NT2/D1 (cell line): ENCODE data around the gene LGALS7.
A peak's percentile ranks its signal among the peaks of the same experiment; 100 is the strongest.

Experiments
- DNase-seq: peaks from one replicate; pipeline ENCODE4 v3.0.0-alpha.2; 2011; ENCODE audit warnings: low read depth, low spot score
- H3K27me3 ChIP-seq: 2 replicates; pipeline ENCODE4 v1.6.0; 2011; ENCODE audit warnings: mild to moderate bottlenecking; ENCODE audit not compliant: insufficient read length, insufficient read depth
- H3K36me3 ChIP-seq: 2 replicates; pipeline ENCODE4 v1.6.1; 2011; ENCODE audit warnings: mild to moderate bottlenecking, low read length, mixed read lengths; ENCODE audit not compliant: insufficient read depth, insufficient read length
- H3K4me1 ChIP-seq: 2 replicates; pipeline ENCODE4 v1.5.1; 2011; ENCODE audit not compliant: insufficient read depth, insufficient read length
- H3K4me3 ChIP-seq: 2 replicates; pipeline ENCODE4 v1.5.1; 2011; ENCODE audit warnings: low read depth; ENCODE audit not compliant: insufficient read length
- H3K9ac ChIP-seq: 2 replicates; pipeline ENCODE4 v1.6.0; 2011; ENCODE audit warnings: low read depth; ENCODE audit not compliant: insufficient read length
- H3K9me3 ChIP-seq: 2 replicates; pipeline ENCODE4 v1.5.1; 2011; ENCODE audit warnings: mild to moderate bottlenecking, low read length; ENCODE audit not compliant: insufficient read depth
- SUZ12 ChIP-seq: IDR thresholded peaks from 2 replicates; pipeline ENCODE4 v1.6.1; 2011; ENCODE audit not compliant: insufficient read length, insufficient read depth; ENCODE audit errors: extremely low read depth
- YY1 ChIP-seq: IDR thresholded peaks from 2 replicates; pipeline ENCODE4 v1.6.1; 2011; ENCODE audit not compliant: insufficient read length, insufficient read depth
- ZNF274 ChIP-seq: IDR thresholded peaks from 2 replicates; pipeline ENCODE4 v1.6.1; 2011; ENCODE audit warnings: mild to moderate bottlenecking, low read depth, low read length

LGALS7 gene

GRCh38 chr19:38734426-38735256 is 38.7 kb downstream of the LGALS7 start:
- Histone ChIP-seq H3K4me1 (peaks cover 10% of the 10 kb centered on the region), H3K4me3 (peak overlapping the region; percentile 47), H3K9ac (peak overlapping the region; percentile 64), H3K9me3 (no peaks in the 10 kb centered on the region), H3K36me3 (peaks cover 30% of the 10 kb centered on the region), H3K27me3 (peaks cover 3% of the 10 kb centered on the region)
- TF ChIP-seq SUZ12 (no peak), ZNF274 (no peak), YY1 (no peak)
- no peak for DNase-seq

GRCh38 chr19:38734176-38734425 is 39.2 kb downstream of the LGALS7 start:
- no peak for DNase-seq
- TF ChIP-seq YY1 (no peak), SUZ12 (no peak), ZNF274 (no peak)
- Histone ChIP-seq H3K36me3 (peaks cover 33% of the 10 kb centered on the region), H3K9ac (no peak overlapping the region), H3K4me1 (peaks cover 11% of the 10 kb centered on the region), H3K9me3 (no peaks in the 10 kb centered on the region), H3K27me3 (peaks cover 3% of the 10 kb centered on the region), H3K4me3 (no peak overlapping the region)

- peaks cover 12% of the 10 kb centered on the region for H3K4me1 ChIP-seq
- no peaks in the 10 kb centered on the region for H3K9me3 ChIP-seq
- no peak overlapping the region for H3K9ac ChIP-seq
- no peak overlapping the region for H3K4me3 ChIP-seq
- DNase-seq, result no peak
- TF ChIP-seq ZNF274 (no peak), SUZ12 (no peak), YY1 (no peak)
- peaks cover 3% of the 10 kb centered on the region for H3K27me3 ChIP-seq
- H3K36me3 ChIP-seq, result peaks cover 38% of the 10 kb centered on the region
Measured at GRCh38 chr19:38733493-38734175, 39.7 kb downstream of the LGALS7 start.

GRCh38 chr19:38733241-38733492 is 40.1 kb downstream of the LGALS7 start:
- Histone ChIP-seq H3K4me1 (peaks cover 12% of the 10 kb centered on the region), H3K9ac (no peak overlapping the region), H3K36me3 (peaks cover 41% of the 10 kb centered on the region), H3K27me3 (peaks cover 3% of the 10 kb centered on the region), H3K9me3 (no peaks in the 10 kb centered on the region), H3K4me3 (no peak overlapping the region)
- no peak for TF ChIP-seq ZNF274
- TF ChIP-seq YY1, result no peak
- no peak for TF ChIP-seq SUZ12
- no peak for DNase-seq

GRCh38 chr19:38731654-38732301 is 41.5 kb downstream of the LGALS7 start:
- TF ChIP-seq ZNF274, result no peak
- TF ChIP-seq SUZ12, result no peak
- no peak for TF ChIP-seq YY1
- H3K9ac ChIP-seq, result no peak overlapping the region
- no peaks in the 10 kb centered on the region for H3K27me3 ChIP-seq
- no peak overlapping the region for H3K4me3 ChIP-seq
- no peaks in the 10 kb centered on the region for H3K9me3 ChIP-seq
- H3K4me1 ChIP-seq, result peaks cover 14% of the 10 kb centered on the region
- no peak for DNase-seq
- H3K36me3 ChIP-seq, result peaks cover 55% of the 10 kb centered on the region

- Histone ChIP-seq H3K36me3 (peaks cover 63% of the 10 kb centered on the region), H3K9me3 (no peaks in the 10 kb centered on the region), H3K4me1 (peaks cover 14% of the 10 kb centered on the region), H3K4me3 (no peak overlapping the region), H3K9ac (no peak overlapping the region), H3K27me3 (no peaks in the 10 kb centered on the region)
- DNase-seq, result no peak
- TF ChIP-seq SUZ12 (no peak), YY1 (no peak), ZNF274 (no peak)
Measured at GRCh38 chr19:38730731-38731589, 42.4 kb downstream of the LGALS7 start.

GRCh38 chr19:38730470-38730730 is 42.9 kb downstream of the LGALS7 start:
- DNase-seq, result no peak
- Histone ChIP-seq H3K36me3 (peaks cover 69% of the 10 kb centered on the region), H3K4me3 (no peak overlapping the region), H3K9ac (no peak overlapping the region), H3K27me3 (no peaks in the 10 kb centered on the region), H3K9me3 (no peaks in the 10 kb centered on the region), H3K4me1 (peaks cover 14% of the 10 kb centered on the region)
- TF ChIP-seq YY1 (no peak), SUZ12 (no peak), ZNF274 (no peak)
